IPS DF 6.9 (cell line): ENCODE results near the gene IDH3A.

ENCODE experiments used
- DNase-seq: peaks from one replicate; pipeline ENCODE4 v3.0.0-alpha.2; 2013; ENCODE audit warnings: low read depth, low spot score
- H3K27ac ChIP-seq: one replicate; pipeline ENCODE4 v1.5.1; 2013; ENCODE audit warnings: low read length, control low read depth
- H3K27me3 ChIP-seq: 2 replicates; pipeline ENCODE4 v1.6.1; 2013; ENCODE audit warnings: mild to moderate bottlenecking, low read length; ENCODE audit not compliant: control insufficient read depth, insufficient read depth
- H3K36me3 ChIP-seq: 2 replicates; pipeline ENCODE4 v1.6.1; 2013; ENCODE audit warnings: low read length; ENCODE audit not compliant: control insufficient read depth, insufficient read depth
- H3K4me1 ChIP-seq: 2 replicates; pipeline ENCODE4 v1.6.1; 2013; ENCODE audit warnings: low read length; ENCODE audit not compliant: control insufficient read depth, insufficient read depth
- H3K4me3 ChIP-seq: 2 replicates; pipeline ENCODE4 v1.5.1; 2013; ENCODE audit warnings: mild to moderate bottlenecking, low read length
- H3K9me3 ChIP-seq: 2 replicates; pipeline ENCODE4 v1.6.1; 2013; ENCODE audit warnings: low read length, inconsistent platforms; ENCODE audit not compliant: control insufficient read depth, insufficient read depth
- WGBS: extraction: QIAGEN DNeasy Blood & Tissue Kit; methylation state at CpG from one replicate; pipeline ENCODE4 v1.1.7; 2013; ENCODE audit warnings: mixed read lengths, missing lambda C conversion rate; ENCODE audit not compliant: insufficient read length, insufficient coverage; 5-methylcytosine and 5-hydroxymethylcytosine counted together

The IDH3A gene

DNA sequence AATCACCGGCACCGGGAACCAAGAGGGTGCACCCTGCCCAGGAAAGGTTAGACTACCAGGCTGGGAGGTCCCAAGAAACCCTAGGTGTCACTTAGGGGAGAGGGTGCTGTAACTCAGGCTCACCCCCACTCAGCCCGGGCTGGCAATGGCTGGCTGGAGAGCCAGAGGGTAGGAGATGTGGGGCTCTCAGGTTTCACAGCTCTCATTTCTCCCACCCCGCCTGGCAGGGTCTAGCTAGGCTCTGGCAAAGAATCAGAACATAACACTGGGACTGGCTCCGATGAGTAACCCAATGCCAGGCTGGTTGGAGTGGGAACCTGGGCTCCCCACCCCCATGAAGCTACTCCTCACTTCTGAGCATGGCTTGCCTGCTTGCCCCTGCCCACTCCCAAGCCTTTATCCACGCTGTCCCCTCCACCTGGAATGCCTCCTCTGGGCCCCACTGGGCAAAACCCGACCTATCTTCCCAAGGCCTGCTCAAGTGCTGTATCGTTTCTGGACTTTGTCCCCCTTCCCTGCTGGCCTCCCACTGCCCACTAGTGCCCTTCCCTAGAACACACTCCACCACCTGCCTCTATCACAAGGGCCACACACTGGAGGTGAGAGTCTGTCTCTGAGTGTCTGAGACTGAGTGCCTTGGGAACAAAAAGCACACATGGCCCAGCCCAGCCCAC, 19.9 kb upstream of the IDH3A start:
- peaks cover 9% of the 10 kb centered on the region for H3K4me1 ChIP-seq
- WGBS = no CpG with 5 or more reads among the region's 8 CpGs
- no peaks in the 10 kb centered on the region for H3K9me3 ChIP-seq
- no peak for DNase-seq
- no peaks in the 10 kb centered on the region for H3K27me3 ChIP-seq
- no peak overlapping the region for H3K4me3 ChIP-seq
- no peaks in the 10 kb centered on the region for H3K36me3 ChIP-seq
- no peak overlapping the region for H3K27ac ChIP-seq

- Histone ChIP-seq H3K27ac (no peak overlapping the region), H3K27me3 (no peaks in the 10 kb centered on the region), H3K4me3 (no peak overlapping the region), H3K9me3 (no peaks in the 10 kb centered on the region), H3K4me1 (peaks cover 9% of the 10 kb centered on the region), H3K36me3 (no peaks in the 10 kb centered on the region)
- WGBS = no CpG with 5 or more reads among the region's 5 CpGs
- DNase-seq = no peak
Measured at GRCh38 chr15:78129751-78130287, 19.3 kb upstream of the IDH3A start.

DNA sequence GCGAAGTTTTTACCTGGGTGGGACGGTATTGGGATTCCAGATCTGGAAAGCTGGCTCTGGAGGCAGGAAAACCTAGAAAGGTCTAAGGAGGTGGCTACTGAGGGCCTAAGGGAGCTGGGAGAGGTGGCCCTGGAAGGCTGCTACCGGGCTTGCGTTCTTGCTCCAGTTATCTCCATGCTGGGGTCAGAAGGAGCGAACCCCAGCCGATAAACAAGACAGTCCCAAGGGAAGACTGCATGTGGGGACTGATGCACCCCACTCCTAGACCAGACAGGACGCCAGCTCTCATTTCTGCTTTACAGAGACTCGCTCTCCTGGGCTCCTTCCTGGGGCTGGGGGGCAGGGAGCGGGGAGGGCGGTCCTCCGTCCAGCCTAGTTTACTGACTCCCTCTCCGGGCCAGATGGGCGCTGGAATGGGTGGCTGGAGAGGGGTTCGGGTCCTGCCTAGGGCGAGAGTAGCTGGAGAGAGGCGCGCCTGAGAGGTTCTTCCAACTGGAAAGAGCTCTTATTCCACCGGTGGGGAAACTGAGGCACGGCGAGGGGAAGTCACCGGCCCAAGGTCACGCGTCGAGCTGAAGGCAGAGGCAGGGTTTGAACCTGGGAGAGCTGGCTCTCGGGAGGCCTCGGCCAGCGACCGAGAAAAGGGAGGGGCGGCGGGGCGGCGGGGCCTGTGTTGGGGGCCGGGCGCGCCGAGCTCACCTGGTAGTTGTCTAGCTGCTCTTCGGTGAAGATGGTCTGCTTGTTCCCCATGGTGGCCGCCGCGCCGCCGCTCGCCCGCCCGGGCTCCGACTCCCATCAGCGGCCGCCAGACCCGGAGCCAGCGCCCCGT, 18.5 kb upstream of the IDH3A start:
- Histone ChIP-seq H3K27ac (no peak overlapping the region), H3K27me3 (no peaks in the 10 kb centered on the region), H3K4me1 (peaks cover 9% of the 10 kb centered on the region), H3K4me3 (peak overlapping the region; percentile 67; the same call in 1 of the 2 replicates), H3K9me3 (no peaks in the 10 kb centered on the region), H3K36me3 (no peaks in the 10 kb centered on the region)
- no peak for DNase-seq
- WGBS = no CpG with 5 or more reads among the region's 51 CpGs

DNA sequence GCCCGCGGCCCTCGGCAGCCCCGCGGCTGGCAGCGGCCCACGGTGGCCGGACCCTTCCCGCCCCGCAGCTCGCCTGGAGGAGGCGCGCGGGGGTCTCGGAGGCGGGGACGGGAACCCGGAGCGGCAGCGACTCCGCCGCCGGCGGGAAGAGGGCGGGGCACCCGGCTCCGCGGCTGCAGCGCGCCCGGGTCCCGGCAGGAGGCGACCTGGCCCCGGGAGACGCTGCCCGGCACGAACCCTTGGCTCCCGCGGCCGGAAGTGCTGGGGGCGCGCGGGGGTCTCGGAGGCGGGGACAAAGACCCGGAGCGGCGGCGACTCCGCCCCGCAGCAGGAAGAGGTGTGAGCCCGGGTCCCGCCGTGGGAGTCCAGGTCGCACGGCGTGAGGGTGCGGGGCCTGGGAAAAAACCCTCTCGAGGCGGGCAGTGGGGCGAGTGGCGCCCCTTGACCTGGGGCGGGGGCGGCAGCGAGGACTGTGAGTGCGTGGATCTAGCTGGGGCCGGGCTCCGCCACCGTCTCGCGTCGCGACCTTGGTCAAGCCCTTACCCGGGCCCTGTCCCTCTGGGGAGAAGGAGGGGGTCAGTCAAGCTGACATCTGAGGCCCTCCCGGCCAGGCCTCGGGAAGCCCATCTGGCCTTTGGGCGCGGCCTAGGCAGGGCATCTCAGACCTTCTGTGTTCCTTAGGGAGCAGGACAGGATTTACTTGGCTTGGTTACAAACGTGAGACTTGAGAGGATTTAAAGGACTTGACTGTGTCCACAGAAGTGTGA, 17.7 kb upstream of the IDH3A start, which contains the start of gene CIB2:
CIB2 (minus strand) TSS at position 151 of the 767 bp plus-strand sequence. CDS start 230 bp downstream, outside the sequence.
- H3K27ac ChIP-seq = no peak within 1 kb of the TSS
- no CpG with 5 or more reads among the region's 79 CpGs for WGBS
- no peaks in the 10 kb centered on the region for H3K27me3 ChIP-seq
- H3K4me3 ChIP-seq = peak within 1 kb of the TSS; percentile 67; the same call in 1 of the 2 replicates
- no peaks in the 10 kb centered on the region for H3K36me3 ChIP-seq
- no peak for DNase-seq
- no peaks in the 10 kb centered on the region for H3K9me3 ChIP-seq
- peaks cover 9% of the 10 kb centered on the region for H3K4me1 ChIP-seq

DNA sequence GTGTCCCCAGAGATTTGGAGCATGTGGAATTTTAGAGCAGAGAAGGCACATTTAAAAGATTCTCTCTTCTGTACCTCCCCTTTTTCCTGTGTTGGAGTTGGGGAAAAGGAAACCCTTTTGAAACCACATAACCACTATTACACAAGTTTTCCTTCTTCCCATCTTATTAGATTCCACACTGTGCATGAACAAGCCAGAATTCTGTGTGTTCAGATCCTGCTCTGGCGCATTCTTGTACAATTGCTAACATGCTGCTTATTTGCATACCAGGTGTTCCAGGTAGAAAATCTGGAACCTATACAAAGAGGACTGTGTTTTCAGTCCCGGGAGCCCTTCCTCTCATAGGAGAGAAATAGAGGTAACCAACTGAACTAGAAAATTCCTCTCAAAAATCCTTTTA, 15.4 kb upstream of the IDH3A start:
- Histone ChIP-seq H3K36me3 (no peaks in the 10 kb centered on the region), H3K4me3 (no peak overlapping the region), H3K27ac (no peak overlapping the region), H3K9me3 (no peaks in the 10 kb centered on the region), H3K4me1 (peaks cover 7% of the 10 kb centered on the region), H3K27me3 (no peaks in the 10 kb centered on the region)
- DNase-seq = no peak
- no CpG with 5 or more reads among the region's 2 CpGs for WGBS

- no peak overlapping the region for H3K27ac ChIP-seq
- no peak overlapping the region for H3K4me3 ChIP-seq
- no CpG with 5 or more reads among the region's 5 CpGs for WGBS
- H3K4me1 ChIP-seq = no peaks in the 10 kb centered on the region
- H3K36me3 ChIP-seq = no peaks in the 10 kb centered on the region
- H3K9me3 ChIP-seq = no peaks in the 10 kb centered on the region
- no peak for DNase-seq
- H3K27me3 ChIP-seq = no peaks in the 10 kb centered on the region
Measured at GRCh38 chr15:78139578-78139977, 9.6 kb upstream of the IDH3A start.

DNA sequence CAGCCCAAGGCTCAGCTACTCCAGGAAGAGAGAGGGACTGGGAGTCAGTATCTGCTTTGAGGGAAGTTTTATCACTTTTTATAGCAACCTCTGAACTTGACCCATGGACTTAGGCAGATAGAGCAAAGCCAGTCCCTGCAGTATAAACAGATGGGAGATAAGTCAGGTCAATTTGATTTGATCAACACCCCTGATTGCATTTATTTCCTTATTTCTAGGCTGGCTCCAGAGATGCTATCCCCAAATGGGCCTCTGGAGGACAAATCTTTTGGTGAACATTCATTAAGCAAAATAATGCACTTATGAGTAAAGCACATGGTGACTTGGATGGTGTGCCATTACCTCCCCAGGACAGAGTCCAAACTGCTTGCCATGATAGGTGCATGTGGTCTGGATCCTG, 8.9 kb upstream of the IDH3A start:
- H3K36me3 ChIP-seq = no peaks in the 10 kb centered on the region
- no peak for DNase-seq
- H3K4me3 ChIP-seq = no peak overlapping the region
- no peaks in the 10 kb centered on the region for H3K9me3 ChIP-seq
- H3K4me1 ChIP-seq = no peaks in the 10 kb centered on the region
- H3K27ac ChIP-seq = no peak overlapping the region
- no peaks in the 10 kb centered on the region for H3K27me3 ChIP-seq

GRCh38 chr15:78142332-78142731, 6.8 kb upstream of the IDH3A start:
- WGBS = no CpG with 5 or more reads among the region's 3 CpGs
- H3K27me3 ChIP-seq = no peaks in the 10 kb centered on the region
- H3K27ac ChIP-seq = no peak overlapping the region
- DNase-seq = no peak
- H3K36me3 ChIP-seq = no peaks in the 10 kb centered on the region
- H3K4me3 ChIP-seq = no peak overlapping the region
- H3K4me1 ChIP-seq = no peaks in the 10 kb centered on the region
- no peaks in the 10 kb centered on the region for H3K9me3 ChIP-seq

GRCh38 chr15:78146425-78147154, 2.6 kb upstream of the IDH3A start:
- H3K27me3 ChIP-seq = no peaks in the 10 kb centered on the region
- H3K9me3 ChIP-seq = no peaks in the 10 kb centered on the region
- no peak for DNase-seq
- no CpG with 5 or more reads among the region's 4 CpGs for WGBS
- H3K36me3 ChIP-seq = no peaks in the 10 kb centered on the region
- no peak overlapping the region for H3K4me3 ChIP-seq
- 0 out of 2 replicates have a peak, but pooled peaks cover 2% of the 10 kb centered on the region for H3K4me1 ChIP-seq
- no peak overlapping the region for H3K27ac ChIP-seq

- H3K9me3 ChIP-seq = no peaks in the 10 kb centered on the region
- no peak overlapping the region for H3K27ac ChIP-seq
- H3K4me3 ChIP-seq = no peak overlapping the region
- no CpG with 5 or more reads among the region's 6 CpGs for WGBS
- H3K36me3 ChIP-seq = no peaks in the 10 kb centered on the region
- H3K4me1 ChIP-seq = 0 out of 2 replicates have a peak, but pooled peaks cover 2% of the 10 kb centered on the region
- no peaks in the 10 kb centered on the region for H3K27me3 ChIP-seq
- DNase-seq = no peak
Measured at GRCh38 chr15:78147566-78147965, 1.6 kb upstream of the IDH3A start.
